Measurements from ENCODE around the gene GDF11.

- no peak for TF ChIP-seq CTCF (IDR thresholded peaks at IDR 0.05)
- no peak for TF ChIP-seq ZFX (IDR thresholded peaks at IDR 0.05; ENCODE audit: borderline replicate concordance)
These were observed 9.8 kb upstream of the GDF11 start for GRCh38 chr12:55733021-55733555.

Data from 22Rv1 (cell line).